Measurements from ENCODE around the gene ACSL5. TPM values are rescaled to one million over a fixed set of nuclear protein-coding genes. Genes with fewer than 3 reads are reported as not detected.

The ACSL5 gene
- total and polyA plus RNA-seq, 2 of the 8 experiments (the other 6 are each of a cell fraction or from before 2014, with no cell fraction given): not detected

DNA sequence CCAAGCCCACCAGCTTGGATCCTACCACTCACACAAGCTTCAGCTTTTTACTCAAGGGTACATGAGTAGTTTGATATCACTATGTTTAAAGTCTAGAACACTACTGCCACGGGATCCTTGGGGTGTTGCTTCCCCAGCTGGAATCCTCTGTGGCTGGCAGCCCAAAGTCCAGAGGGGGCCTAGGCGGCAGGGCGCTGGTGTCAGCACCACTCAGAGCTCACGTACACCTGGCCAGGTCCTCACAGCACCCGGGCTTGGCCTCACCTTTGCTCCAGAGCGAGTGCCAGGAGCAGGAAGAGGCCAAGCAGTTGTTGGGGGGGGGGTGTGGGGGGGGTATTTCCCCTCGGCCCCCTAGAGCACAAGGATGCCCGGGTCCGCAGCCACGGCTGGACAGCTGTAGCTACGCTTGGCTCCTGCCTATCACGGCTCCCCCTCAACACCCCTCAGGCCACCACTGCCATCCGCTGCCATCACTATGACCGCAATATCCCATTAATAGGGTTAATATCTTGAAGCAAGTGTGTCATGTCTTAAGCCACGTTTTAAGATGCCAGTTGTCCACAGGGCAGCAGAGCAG is 55.8 kb downstream of the ACSL5 start (continued):
- TF ChIP-seq, protein P1, sequence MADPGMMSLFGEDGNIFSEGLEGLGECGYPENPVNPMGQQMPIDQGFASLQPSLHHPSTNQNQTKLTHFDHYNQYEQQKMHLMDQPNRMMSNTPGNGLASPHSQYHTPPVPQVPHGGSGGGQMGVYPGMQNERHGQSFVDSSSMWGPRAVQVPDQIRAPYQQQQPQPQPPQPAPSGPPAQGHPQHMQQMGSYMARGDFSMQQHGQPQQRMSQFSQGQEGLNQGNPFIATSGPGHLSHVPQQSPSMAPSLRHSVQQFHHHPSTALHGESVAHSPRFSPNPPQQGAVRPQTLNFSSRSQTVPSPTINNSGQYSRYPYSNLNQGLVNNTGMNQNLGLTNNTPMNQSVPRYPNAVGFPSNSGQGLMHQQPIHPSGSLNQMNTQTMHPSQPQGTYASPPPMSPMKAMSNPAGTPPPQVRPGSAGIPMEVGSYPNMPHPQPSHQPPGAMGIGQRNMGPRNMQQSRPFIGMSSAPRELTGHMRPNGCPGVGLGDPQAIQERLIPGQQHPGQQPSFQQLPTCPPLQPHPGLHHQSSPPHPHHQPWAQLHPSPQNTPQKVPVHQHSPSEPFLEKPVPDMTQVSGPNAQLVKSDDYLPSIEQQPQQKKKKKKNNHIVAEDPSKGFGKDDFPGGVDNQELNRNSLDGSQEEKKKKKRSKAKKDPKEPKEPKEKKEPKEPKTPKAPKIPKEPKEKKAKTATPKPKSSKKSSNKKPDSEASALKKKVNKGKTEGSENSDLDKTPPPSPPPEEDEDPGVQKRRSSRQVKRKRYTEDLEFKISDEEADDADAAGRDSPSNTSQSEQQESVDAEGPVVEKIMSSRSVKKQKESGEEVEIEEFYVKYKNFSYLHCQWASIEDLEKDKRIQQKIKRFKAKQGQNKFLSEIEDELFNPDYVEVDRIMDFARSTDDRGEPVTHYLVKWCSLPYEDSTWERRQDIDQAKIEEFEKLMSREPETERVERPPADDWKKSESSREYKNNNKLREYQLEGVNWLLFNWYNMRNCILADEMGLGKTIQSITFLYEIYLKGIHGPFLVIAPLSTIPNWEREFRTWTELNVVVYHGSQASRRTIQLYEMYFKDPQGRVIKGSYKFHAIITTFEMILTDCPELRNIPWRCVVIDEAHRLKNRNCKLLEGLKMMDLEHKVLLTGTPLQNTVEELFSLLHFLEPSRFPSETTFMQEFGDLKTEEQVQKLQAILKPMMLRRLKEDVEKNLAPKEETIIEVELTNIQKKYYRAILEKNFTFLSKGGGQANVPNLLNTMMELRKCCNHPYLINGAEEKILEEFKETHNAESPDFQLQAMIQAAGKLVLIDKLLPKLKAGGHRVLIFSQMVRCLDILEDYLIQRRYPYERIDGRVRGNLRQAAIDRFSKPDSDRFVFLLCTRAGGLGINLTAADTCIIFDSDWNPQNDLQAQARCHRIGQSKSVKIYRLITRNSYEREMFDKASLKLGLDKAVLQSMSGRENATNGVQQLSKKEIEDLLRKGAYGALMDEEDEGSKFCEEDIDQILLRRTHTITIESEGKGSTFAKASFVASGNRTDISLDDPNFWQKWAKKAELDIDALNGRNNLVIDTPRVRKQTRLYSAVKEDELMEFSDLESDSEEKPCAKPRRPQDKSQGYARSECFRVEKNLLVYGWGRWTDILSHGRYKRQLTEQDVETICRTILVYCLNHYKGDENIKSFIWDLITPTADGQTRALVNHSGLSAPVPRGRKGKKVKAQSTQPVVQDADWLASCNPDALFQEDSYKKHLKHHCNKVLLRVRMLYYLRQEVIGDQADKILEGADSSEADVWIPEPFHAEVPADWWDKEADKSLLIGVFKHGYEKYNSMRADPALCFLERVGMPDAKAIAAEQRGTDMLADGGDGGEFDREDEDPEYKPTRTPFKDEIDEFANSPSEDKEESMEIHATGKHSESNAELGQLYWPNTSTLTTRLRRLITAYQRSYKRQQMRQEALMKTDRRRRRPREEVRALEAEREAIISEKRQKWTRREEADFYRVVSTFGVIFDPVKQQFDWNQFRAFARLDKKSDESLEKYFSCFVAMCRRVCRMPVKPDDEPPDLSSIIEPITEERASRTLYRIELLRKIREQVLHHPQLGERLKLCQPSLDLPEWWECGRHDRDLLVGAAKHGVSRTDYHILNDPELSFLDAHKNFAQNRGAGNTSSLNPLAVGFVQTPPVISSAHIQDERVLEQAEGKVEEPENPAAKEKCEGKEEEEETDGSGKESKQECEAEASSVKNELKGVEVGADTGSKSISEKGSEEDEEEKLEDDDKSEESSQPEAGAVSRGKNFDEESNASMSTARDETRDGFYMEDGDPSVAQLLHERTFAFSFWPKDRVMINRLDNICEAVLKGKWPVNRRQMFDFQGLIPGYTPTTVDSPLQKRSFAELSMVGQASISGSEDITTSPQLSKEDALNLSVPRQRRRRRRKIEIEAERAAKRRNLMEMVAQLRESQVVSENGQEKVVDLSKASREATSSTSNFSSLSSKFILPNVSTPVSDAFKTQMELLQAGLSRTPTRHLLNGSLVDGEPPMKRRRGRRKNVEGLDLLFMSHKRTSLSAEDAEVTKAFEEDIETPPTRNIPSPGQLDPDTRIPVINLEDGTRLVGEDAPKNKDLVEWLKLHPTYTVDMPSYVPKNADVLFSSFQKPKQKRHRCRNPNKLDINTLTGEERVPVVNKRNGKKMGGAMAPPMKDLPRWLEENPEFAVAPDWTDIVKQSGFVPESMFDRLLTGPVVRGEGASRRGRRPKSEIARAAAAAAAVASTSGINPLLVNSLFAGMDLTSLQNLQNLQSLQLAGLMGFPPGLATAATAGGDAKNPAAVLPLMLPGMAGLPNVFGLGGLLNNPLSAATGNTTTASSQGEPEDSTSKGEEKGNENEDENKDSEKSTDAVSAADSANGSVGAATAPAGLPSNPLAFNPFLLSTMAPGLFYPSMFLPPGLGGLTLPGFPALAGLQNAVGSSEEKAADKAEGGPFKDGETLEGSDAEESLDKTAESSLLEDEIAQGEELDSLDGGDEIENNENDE (IDR thresholded peaks at IDR 0.05; ENCODE audit: insufficient replicate concordance, low read length): no peak
- TF ChIP-seq CHD2 (IDR thresholded peaks at IDR 0.05; ENCODE audit: low read length) (no peak), NRF1 (IDR thresholded peaks at IDR 0.05; ENCODE audit: low read depth, low read length) (no peak), POLR2AphosphoS5 (IDR thresholded peaks at IDR 0.05; ENCODE audit: low read depth, low read length) (no peak), EZH2 (IDR thresholded peaks at IDR 0.05; ENCODE audit: low read depth, low read length, severe bottlenecking) (no peak), TBP (IDR thresholded peaks at IDR 0.05; ENCODE audit: low read depth, low read length) (no peak), JUN (IDR thresholded peaks at IDR 0.05; ENCODE audit: low read depth, low read length) (no peak), BRCA1 (IDR thresholded peaks at IDR 0.05; ENCODE audit: low read depth, low read length) (no peak), TCF12 (IDR thresholded peaks at IDR 0.05; ENCODE audit: low read depth, low read length) (no peak)
- TF ChIP-seq, protein P2, sequence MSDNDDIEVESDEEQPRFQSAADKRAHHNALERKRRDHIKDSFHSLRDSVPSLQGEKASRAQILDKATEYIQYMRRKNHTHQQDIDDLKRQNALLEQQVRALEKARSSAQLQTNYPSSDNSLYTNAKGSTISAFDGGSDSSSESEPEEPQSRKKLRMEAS (IDR thresholded peaks at IDR 0.05): no peak
